Stomach (tissue), 4 donors: Measurements from ENCODE around the gene PARD3.

Source experiments
- CTCF ChIP-seq, 7 experiments: fragments of 450-650 bp in 4 of 7; fragments of 200-600 bp in 3 of 7; sonication (generic) in 3 of 7; IDR thresholded peaks; one replicate each; pipeline ENCODE4 v1.5.1; 2016 to 2019; ENCODE audit warnings: antibody characterized with exemption in 7 of 7, control low read depth in 2 of 7, mild to moderate bottlenecking in 1 of 7
- EP300 ChIP-seq: sonication (generic); formaldehyde crosslinking; IDR thresholded peaks from one replicate; pipeline ENCODE4 v1.6.1; 2017; ENCODE audit warnings: antibody characterized with exemption
- POLR2A ChIP-seq, 4 donors: fragments of 450-650 bp; IDR thresholded peaks; one replicate each; pipeline ENCODE4 v1.6.1; 2016; ENCODE audit warnings: antibody characterized with exemption in 4 of 4, control low read depth in 2 of 4, mild to moderate bottlenecking in 1 of 4, moderate library complexity in 1 of 4
- POLR2AphosphoS5 ChIP-seq, 3 donors: sonication (generic); formaldehyde crosslinking; IDR thresholded peaks; one replicate each; pipeline ENCODE4 v1.6.1; 2016; ENCODE audit warnings: antibody characterized with exemption in 3 of 3

DNA sequence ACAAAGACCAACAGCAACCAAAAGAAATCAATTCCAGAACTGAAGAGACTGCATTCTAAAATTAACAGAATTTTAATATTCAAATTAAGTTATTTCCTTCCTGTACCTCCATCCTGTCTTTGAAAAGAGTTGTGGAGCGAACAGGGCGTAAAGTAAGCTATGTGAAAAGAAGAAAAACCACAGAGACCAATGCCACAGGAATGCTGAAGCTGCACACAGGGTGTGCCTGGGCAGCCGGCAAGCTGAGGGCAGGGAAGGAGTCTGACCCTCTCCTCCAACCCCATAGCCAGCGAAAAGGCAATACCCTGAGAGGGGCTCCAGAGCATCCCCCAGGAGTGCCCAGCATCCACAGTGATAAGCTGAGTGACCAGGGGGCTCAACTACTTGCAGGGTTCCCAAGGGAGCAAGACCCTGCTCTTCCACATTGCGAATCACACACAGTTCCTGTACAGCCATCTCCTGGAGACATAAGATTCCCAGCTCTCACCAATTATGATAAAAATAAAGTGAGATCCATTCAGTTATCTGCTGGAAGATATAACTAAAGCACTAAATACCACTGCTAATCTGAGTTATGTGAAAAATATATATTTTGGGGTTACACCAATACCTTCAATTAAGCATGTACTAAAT lies 93.8 kb downstream of the PARD3 start:
- TF ChIP-seq POLR2AphosphoS5 (IDR thresholded peaks at IDR 0.05) (no peak), CTCF (IDR thresholded peaks at IDR 0.05) (no peak), POLR2A (IDR thresholded peaks at IDR 0.05) (no peak), EP300 (no peak)
